ENCODE data around the gene FOXP2.

DNA sequence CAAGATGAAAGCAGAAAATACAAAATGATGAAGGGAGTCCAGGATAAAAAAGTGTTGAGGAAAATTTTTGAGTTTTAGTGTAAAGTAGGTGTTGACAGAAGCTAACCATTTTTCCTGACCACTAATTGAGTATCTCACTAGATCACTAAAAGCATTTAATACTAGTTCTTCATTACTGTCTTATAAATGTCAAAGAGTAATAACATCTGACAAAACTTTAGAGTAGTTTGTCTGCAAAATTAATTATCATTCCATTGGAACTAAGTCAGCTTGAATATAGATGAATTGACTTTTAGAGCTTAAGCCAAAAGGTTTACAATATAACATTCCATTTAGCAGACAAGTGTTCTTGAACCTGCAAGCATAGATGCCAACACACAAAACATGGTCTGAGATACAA is 232.9 kb downstream of the FOXP2 start:
- no peak for TF ChIP-seq EZH2 (IDR thresholded peaks at IDR 0.05; ENCODE audit: borderline replicate concordance, insufficient read depth, low read depth, low read length, poor library complexity, severe bottlenecking)
- TF ChIP-seq, protein P1, sequence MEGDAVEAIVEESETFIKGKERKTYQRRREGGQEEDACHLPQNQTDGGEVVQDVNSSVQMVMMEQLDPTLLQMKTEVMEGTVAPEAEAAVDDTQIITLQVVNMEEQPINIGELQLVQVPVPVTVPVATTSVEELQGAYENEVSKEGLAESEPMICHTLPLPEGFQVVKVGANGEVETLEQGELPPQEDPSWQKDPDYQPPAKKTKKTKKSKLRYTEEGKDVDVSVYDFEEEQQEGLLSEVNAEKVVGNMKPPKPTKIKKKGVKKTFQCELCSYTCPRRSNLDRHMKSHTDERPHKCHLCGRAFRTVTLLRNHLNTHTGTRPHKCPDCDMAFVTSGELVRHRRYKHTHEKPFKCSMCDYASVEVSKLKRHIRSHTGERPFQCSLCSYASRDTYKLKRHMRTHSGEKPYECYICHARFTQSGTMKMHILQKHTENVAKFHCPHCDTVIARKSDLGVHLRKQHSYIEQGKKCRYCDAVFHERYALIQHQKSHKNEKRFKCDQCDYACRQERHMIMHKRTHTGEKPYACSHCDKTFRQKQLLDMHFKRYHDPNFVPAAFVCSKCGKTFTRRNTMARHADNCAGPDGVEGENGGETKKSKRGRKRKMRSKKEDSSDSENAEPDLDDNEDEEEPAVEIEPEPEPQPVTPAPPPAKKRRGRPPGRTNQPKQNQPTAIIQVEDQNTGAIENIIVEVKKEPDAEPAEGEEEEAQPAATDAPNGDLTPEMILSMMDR (IDR thresholded peaks at IDR 0.05) = no peak

Data from B cell (primary cell).